HUES64 (cell line): Measurements from ENCODE around the gene TPSAB1. TPM values are rescaled to one million over a fixed set of nuclear protein-coding genes. Genes with fewer than 3 reads are reported as not detected.
"Not testable (repeated sequence)": the region's sequence is repeated elsewhere in the genome, so short reads cannot be mapped to it uniquely, and the experiment has no call there.

Experiments used
- H3K27ac ChIP-seq: 2 replicates; pipeline ENCODE4 v1.7.0; 2013; ENCODE audit warnings: low read depth, low read length, inconsistent platforms
- H3K27me3 ChIP-seq: 2 replicates; pipeline ENCODE4 v1.6.1; 2013; ENCODE audit warnings: mild to moderate bottlenecking, low read length; ENCODE audit not compliant: insufficient read depth
- H3K36me3 ChIP-seq: 2 replicates; pipeline ENCODE4 v1.6.1; 2013; ENCODE audit warnings: mild to moderate bottlenecking, low read length; ENCODE audit not compliant: insufficient read depth
- H3K4me1 ChIP-seq: 2 replicates; pipeline ENCODE4 v1.6.1; 2013; ENCODE audit warnings: mild to moderate bottlenecking, low read length, moderate library complexity; ENCODE audit not compliant: insufficient read depth
- H3K4me3 ChIP-seq: 2 replicates; pipeline ENCODE4 v1.5.1; 2013; ENCODE audit warnings: mild to moderate bottlenecking, low read length, moderate library complexity
- H3K9ac ChIP-seq: 2 replicates; pipeline ENCODE4 v1.6.1; 2013; ENCODE audit warnings: mild to moderate bottlenecking, low read depth, low read length
- H3K9me3 ChIP-seq: 2 replicates; pipeline ENCODE4 v1.6.1; 2013; ENCODE audit warnings: low read depth, low read length; ENCODE audit not compliant: insufficient read depth
- WGBS: fragments of 150-250, 120-280 bp; methylation state at CpG from one replicate; pipeline ENCODE4 v1.1.7; 2013; ENCODE audit warnings: missing lambda C conversion rate; 5-methylcytosine and 5-hydroxymethylcytosine counted together
- polyA plus RNA-seq, 2 experiments: library from polyadenylated mRNA; stranded (reverse); fragments of 50-300 nt; gene quantifications; one replicate each; pipeline ENCODE4 v1.2.3, GENCODE V29; 2013

TPSAB1 gene
- polyA plus RNA-seq (2013, experiment 1 of 2) = not detected
- not detected for polyA plus RNA-seq (2013, experiment 2 of 2)

- WGBS = 60% methylated on average over 4 of the region's 12 CpGs
- H3K27me3 ChIP-seq = peaks cover 10% of the 10 kb centered on the region
- not testable (repeated sequence) for H3K27ac ChIP-seq, H3K9ac ChIP-seq, H3K9me3 ChIP-seq, H3K4me1 ChIP-seq, H3K4me3 ChIP-seq, H3K36me3 ChIP-seq
Measured at GRCh38 chr16:1240436-1240835, at the start of gene TPSAB1. TSS of gene TPSAB1 (plus strand) at chr16:1240705. CDS start at chr16:1240939, 234 bp downstream.

- not testable (repeated sequence) for H3K36me3 ChIP-seq, H3K4me3 ChIP-seq, H3K9me3 ChIP-seq, H3K27ac ChIP-seq, H3K4me1 ChIP-seq, H3K27me3 ChIP-seq, H3K9ac ChIP-seq
- WGBS = 91% methylated on average over 11 of the region's 11 CpGs
Measured at GRCh38 chr16:1190789-1191188, 49.7 kb upstream of the TPSAB1 start.

GRCh38 chr16:1192384-1193073 lies 48.0 kb upstream of the TPSAB1 start:
- H3K36me3 ChIP-seq = no peaks in the 10 kb centered on the region
- H3K4me1 ChIP-seq = no peaks in the 10 kb centered on the region
- WGBS = 90% methylated on average over 7 of the region's 9 CpGs
- no peak overlapping the region for H3K9ac ChIP-seq
- H3K27me3 ChIP-seq = no peaks in the 10 kb centered on the region
- no peak overlapping the region for H3K27ac ChIP-seq
- no peak overlapping the region for H3K4me3 ChIP-seq
- no peaks in the 10 kb centered on the region for H3K9me3 ChIP-seq

GRCh38 chr16:1193143-1193824 lies 47.2 kb upstream of the TPSAB1 start:
- Histone ChIP-seq H3K4me3 (no peak overlapping the region), H3K9ac (no peak overlapping the region), H3K27ac (no peak overlapping the region), H3K4me1 (no peaks in the 10 kb centered on the region), H3K36me3 (no peaks in the 10 kb centered on the region), H3K9me3 (no peaks in the 10 kb centered on the region), H3K27me3 (no peaks in the 10 kb centered on the region)
- WGBS = 78% methylated on average over 30 of the region's 30 CpGs

- Histone ChIP-seq H3K4me1 (no peaks in the 10 kb centered on the region), H3K9me3 (no peaks in the 10 kb centered on the region), H3K36me3 (no peaks in the 10 kb centered on the region), H3K27ac (no peak overlapping the region), H3K27me3 (no peaks in the 10 kb centered on the region), H3K9ac (no peak overlapping the region), H3K4me3 (no peak overlapping the region)
- WGBS = 86% methylated on average over 29 of the region's 29 CpGs
Measured at GRCh38 chr16:1193825-1194581, 46.5 kb upstream of the TPSAB1 start.

GRCh38 chr16:1194665-1195392 lies 45.7 kb upstream of the TPSAB1 start:
- H3K4me3 ChIP-seq = no peak overlapping the region
- no peak overlapping the region for H3K9ac ChIP-seq
- no peaks in the 10 kb centered on the region for H3K36me3 ChIP-seq
- no peaks in the 10 kb centered on the region for H3K4me1 ChIP-seq
- no peaks in the 10 kb centered on the region for H3K27me3 ChIP-seq
- WGBS = 66% methylated on average over 58 of the region's 61 CpGs
- no peak overlapping the region for H3K27ac ChIP-seq
- H3K9me3 ChIP-seq = no peaks in the 10 kb centered on the region

GRCh38 chr16:1195393-1195666 lies 45.2 kb upstream of the TPSAB1 start:
- Histone ChIP-seq H3K27me3 (no peaks in the 10 kb centered on the region), H3K9ac (no peak overlapping the region), H3K27ac (no peak overlapping the region), H3K36me3 (no peaks in the 10 kb centered on the region), H3K4me3 (no peak overlapping the region), H3K9me3 (no peaks in the 10 kb centered on the region), H3K4me1 (no peaks in the 10 kb centered on the region)
- WGBS = 92% methylated on average over 14 of the region's 14 CpGs

GRCh38 chr16:1196494-1196893 lies 44.0 kb upstream of the TPSAB1 start:
- no peaks in the 10 kb centered on the region for H3K9me3 ChIP-seq
- H3K4me1 ChIP-seq = no peaks in the 10 kb centered on the region
- no peak overlapping the region for H3K27ac ChIP-seq
- 0 out of 2 replicates have a peak, but pooled peaks cover under 1% of the 10 kb centered on the region for H3K36me3 ChIP-seq
- 88% methylated on average over 11 of the region's 11 CpGs for WGBS
- no peak overlapping the region for H3K9ac ChIP-seq
- no peak overlapping the region for H3K4me3 ChIP-seq
- no peaks in the 10 kb centered on the region for H3K27me3 ChIP-seq

GRCh38 chr16:1197237-1197866 lies 43.2 kb upstream of the TPSAB1 start:
- Histone ChIP-seq H3K9me3 (no peaks in the 10 kb centered on the region), H3K4me3 (no peak overlapping the region), H3K27me3 (no peaks in the 10 kb centered on the region), H3K9ac (no peak overlapping the region), H3K27ac (no peak overlapping the region), H3K4me1 (no peaks in the 10 kb centered on the region), H3K36me3 (0 out of 2 replicates have a peak, but pooled peaks cover 3% of the 10 kb centered on the region)
- WGBS = 93% methylated on average over 19 of the region's 19 CpGs

- Histone ChIP-seq H3K27ac (no peak overlapping the region), H3K9ac (no peak overlapping the region), H3K9me3 (no peaks in the 10 kb centered on the region), H3K27me3 (no peaks in the 10 kb centered on the region), H3K4me1 (no peaks in the 10 kb centered on the region), H3K4me3 (no peak overlapping the region), H3K36me3 (0 out of 2 replicates have a peak, but pooled peaks cover 3% of the 10 kb centered on the region)
- WGBS = 91% methylated on average over 18 of the region's 18 CpGs
Measured at GRCh38 chr16:1198194-1198593, 42.3 kb upstream of the TPSAB1 start.
